HG03045 (cell line): ENCODE measurements around the gene GREB1.

ENCODE experiments used
- ATAC-seq: cut with Tn5 transposase; IDR thresholded peaks from one replicate; pipeline ENCODE4 v1.9.1; 2021; ENCODE audit warnings: mild to moderate bottlenecking, moderate library complexity; ENCODE audit not compliant: unreplicated experiment

GREB1 gene

DNA sequence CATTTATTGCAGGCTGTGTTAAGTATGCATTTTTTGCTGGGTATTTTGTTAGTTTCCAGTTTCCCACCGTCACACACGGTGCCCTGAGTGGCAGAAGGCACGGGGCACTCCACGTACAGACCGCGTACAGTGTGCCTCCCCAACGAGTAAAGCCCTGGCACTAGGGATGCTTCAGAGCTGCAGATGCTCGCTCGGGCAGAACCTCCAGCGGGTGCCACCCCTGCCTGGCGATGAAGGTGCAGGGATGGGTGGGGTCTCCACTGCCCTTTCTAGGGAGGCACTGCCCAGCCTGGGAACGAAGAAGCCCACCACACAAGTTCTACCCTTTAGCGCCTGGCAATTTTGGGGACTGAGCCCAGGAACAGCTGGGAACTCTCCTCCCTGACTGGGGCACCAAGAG, 4.1 kb downstream of the GREB1 start:
- ATAC-seq = no peak

- ATAC-seq = no peak
Observed at GRCh38 chr2:11539317-11540147, 5.7 kb downstream of the GREB1 start.

DNA sequence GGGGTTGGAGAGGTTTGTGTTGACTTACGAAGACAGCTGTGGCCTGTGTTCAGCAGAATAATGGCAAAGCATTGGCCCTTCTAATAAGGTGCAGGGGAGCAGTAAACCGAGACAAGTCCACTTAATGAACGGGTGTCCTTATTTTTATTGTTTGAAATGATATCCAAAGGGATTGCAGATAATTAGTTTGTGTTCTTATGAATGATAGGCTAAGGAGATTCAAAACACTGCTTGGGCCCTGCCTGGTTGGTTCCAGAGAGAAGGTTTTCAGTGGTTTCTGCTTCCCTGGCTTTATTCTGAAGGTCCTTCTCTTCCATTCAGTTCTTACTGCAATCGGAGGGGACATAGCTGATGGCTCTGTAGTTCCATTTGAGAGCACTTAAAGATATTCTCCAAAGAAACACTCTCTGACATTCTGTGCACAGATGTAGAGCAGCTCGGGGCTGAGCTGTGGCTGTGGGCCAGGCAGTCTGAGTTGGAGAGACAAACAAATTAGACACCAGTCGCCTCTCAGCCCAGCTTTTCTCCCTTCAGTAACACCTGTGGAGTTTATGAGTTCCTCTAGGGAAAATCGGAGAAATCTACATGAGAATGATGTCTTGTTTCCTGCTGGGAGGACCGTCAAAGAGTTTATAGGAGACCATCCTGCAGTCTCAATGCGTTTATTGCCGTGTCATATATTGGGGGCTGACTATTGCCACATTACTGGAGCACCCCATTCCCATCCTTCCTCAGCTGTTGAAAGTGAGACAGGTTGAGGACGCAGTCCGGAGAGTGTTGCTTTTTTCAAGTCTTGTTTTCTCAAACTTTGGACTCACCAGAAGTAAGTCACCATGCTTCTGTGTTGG, 6.5 kb downstream of the GREB1 start:
- ATAC-seq = no peak

DNA sequence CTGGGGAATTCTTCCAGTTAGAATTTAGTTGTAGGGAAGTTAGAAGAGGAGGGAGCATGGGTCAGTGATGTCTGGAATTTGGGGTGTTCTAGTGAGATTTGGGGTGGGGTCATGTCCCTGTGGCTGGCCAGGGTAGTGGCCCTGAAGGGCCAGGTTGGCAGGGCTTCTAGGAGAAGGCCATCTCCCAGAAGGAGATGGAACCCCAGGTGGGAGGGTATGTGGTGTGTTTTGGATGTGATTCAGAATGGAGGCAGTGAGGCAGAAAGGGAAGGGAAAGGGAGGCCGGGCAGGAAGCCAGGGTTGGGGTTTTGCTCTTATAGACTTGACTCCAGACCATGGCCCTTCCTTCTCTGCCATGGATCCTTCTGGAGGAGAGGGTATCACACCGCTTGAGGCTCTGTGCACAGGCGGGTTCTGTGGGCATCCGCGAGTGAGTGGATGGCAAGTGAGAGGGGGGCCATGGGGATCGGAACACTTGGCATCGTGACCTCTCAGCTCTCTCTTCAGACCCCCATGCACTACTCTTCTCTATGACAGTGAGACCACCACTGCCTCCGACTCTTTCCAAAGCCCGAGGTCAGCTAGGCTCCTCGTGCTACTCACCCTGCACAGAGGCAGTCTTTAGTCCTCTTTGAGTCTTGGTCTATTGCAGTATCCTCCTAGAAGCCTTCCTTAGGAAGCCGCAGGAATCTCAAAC, 7.3 kb downstream of the GREB1 start:
- ATAC-seq = no peak

- ATAC-seq = no peak
Observed at GRCh38 chr2:11541693-11542274, 7.9 kb downstream of the GREB1 start.

DNA sequence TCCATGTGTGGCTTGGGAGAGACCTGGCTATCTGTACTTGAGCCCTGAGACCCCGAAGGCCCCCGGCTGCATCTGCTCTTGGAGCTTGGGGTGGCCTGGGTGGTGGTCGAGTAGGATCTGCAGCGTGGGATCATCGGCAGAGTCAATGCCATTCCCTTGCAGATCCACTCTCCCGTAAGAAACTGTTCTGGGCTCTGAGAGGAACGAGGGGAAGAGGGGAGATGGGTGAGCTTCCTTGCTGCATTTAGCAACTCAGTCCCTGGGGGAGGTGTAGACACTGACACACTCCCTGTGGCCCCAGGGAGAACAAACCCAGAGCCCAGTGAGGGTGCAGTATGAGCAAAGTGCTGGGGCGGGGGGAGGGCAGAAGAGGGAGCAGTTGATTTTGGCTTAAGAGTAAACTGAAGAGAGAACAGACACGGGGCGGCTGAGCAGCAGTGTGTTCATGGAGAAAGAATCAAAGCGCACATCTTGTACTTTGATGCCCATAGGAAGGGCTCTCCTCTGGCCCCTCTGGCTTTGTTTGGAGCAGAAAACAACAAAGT, 8.5 kb downstream of the GREB1 start:
- ATAC-seq = no peak

DNA sequence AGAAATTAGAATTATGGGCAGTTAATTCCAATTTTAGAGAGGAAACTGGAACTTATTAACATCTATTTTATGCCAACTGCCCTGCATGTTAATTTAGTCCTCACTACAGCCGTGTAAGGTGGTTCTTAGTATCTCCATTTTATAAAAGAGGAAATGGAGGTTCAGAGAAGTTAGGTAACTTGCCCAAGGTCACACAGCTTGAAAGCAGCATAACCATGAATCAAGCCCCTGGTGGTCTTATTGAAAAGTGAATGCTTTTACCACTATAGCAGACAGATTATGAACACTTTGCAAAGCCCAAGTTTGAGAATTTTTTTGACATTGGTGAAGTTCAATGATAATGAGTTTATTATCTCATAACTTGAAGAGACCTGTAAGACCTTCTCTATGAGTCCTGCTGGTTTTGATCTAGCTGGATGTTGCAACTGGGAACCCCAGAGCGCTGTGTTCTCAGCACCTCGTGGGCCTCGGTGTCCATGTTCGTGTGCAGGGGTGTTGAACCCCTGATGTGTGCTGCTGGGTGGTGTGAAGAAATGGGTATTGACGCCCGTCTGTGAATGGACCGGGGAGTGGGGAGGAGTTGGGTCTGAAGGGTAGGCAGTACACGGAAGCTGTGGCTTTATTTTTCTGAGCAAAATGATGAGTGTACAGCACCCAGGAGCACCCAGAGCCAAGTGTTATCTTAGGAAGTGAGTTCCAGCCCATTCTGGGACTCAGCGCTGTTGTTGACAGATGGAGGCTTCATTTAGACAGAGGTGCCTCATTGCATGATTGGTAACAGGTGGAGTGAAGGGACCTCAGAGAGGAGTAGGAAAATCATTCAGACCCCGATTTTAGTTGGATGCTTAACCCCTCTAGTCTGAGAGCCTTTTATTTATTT, 9.7 kb downstream of the GREB1 start:
- ATAC-seq = no peak

- ATAC-seq = no peak
Observed at GRCh38 chr2:11546072-11546471, 12.2 kb downstream of the GREB1 start.

- ATAC-seq = no peak
Observed at GRCh38 chr2:11547912-11548497, 14.2 kb downstream of the GREB1 start.

- no peak for ATAC-seq
Observed at GRCh38 chr2:11550302-11550701, 16.5 kb downstream of the GREB1 start.

GRCh38 chr2:11550901-11551568, 17.2 kb downstream of the GREB1 start:
- ATAC-seq = no peak

- ATAC-seq = no peak
Observed at GRCh38 chr2:11551569-11552259, 17.9 kb downstream of the GREB1 start.

DNA sequence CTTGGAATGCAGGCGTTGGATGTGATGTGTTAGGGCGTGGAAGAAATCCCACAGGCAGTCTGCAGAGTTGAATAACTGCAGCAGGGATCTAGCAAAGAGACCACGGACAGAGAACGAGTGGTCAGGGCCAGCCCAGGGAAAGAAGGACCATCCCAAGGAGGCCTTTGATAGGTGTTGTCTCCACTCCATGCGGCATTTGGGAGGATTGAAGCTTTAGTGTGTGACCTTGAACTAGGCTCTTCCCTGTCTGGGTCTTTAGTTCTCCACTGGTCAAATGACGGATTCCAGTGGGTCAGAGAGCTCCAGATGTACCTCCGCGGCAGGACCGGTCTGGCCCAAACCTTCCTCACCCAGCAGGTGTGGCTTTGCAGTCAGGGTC, 18.4 kb downstream of the GREB1 start:
- ATAC-seq = no peak

- no peak for ATAC-seq
Observed at GRCh38 chr2:11553661-11554398, 20.0 kb downstream of the GREB1 start.

DNA sequence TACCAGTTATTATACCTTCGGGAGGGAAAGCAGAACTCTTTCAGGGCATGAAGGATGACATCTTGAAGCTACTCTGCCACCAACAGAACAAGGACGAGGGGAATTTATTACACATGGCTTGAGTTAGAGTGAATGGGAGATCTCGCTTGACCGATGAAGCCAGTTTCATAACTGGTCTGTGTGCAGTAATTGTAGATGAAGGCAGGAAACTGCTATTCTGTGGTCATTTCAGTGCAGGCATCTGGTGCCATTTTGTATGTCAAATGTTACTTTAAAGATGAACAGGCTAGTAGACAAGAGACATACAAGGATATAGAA, 20.5 kb downstream of the GREB1 start:
- no peak for ATAC-seq

GRCh38 chr2:11556101-11556806, 22.4 kb downstream of the GREB1 start:
- no peak for ATAC-seq

- no peak for ATAC-seq
Observed at GRCh38 chr2:11558214-11558886, 24.5 kb downstream of the GREB1 start.
